SU-DHL-6 (cell line): ENCODE measurements around the gene FOXA2.

Experiments
- CTCF ChIP-seq: fragments of 200-600 bp; sonication (generic); IDR thresholded peaks from one replicate; pipeline ENCODE4 v1.5.1; 2017; ENCODE audit warnings: antibody characterized with exemption, mild to moderate bottlenecking, low read length, moderate library complexity; ENCODE audit not compliant: insufficient read depth, poor library complexity, severe bottlenecking
- EZH2phosphoT487 ChIP-seq: fragments of 200-600 bp; sonication (generic), shearing (Covaris generic); conservative IDR thresholded peaks from 2 replicates; pipeline ENCODE4 v1.6.1; 2018; ENCODE audit warnings: mild to moderate bottlenecking, antibody characterized with exemption, low read length, moderate library complexity, mixed read lengths

- TF ChIP-seq CTCF (no peak), EZH2phosphoT487 (no peak)
Observed at GRCh38 chr20:22561965-22562577, 22.3 kb downstream of the FOXA2 start.
